ENCODE data around the gene SF3B3.

Gene SF3B3

DNA sequence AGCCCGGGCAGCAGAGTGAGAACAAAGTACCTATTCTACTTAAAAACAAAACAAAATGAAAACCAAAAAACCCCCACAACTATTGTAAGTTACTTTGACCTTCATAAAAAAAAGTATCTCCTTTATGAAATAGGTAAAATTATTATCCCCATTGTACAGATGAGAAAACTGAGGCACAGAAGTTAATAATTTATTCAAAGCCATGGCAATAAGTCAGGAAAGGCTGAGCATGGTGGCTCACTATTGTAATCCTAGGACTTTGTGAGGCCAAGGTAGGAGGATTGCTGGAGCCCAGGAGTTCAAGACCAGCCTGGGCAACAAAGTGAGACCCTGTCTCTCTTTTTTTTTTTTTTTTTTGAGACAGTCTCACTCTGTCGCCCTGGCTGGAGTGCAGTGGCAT, 38.7 kb upstream of the SF3B3 start:
- Mint-ChIP-seq H3K4me3 (no peak overlapping the region), H3K36me3 (ENCODE audit: low read depth) (peaks cover 29% of the 10 kb centered on the region), H3K4me1 (no peaks in the 10 kb centered on the region), H3K9me3 (no peaks in the 10 kb centered on the region), H3K27ac (no peak overlapping the region), H3K27me3 (ENCODE audit: low read depth, poor library complexity) (no peaks in the 10 kb centered on the region)
- no peak for DNase-seq
- TF ChIP-seq, protein P1, sequence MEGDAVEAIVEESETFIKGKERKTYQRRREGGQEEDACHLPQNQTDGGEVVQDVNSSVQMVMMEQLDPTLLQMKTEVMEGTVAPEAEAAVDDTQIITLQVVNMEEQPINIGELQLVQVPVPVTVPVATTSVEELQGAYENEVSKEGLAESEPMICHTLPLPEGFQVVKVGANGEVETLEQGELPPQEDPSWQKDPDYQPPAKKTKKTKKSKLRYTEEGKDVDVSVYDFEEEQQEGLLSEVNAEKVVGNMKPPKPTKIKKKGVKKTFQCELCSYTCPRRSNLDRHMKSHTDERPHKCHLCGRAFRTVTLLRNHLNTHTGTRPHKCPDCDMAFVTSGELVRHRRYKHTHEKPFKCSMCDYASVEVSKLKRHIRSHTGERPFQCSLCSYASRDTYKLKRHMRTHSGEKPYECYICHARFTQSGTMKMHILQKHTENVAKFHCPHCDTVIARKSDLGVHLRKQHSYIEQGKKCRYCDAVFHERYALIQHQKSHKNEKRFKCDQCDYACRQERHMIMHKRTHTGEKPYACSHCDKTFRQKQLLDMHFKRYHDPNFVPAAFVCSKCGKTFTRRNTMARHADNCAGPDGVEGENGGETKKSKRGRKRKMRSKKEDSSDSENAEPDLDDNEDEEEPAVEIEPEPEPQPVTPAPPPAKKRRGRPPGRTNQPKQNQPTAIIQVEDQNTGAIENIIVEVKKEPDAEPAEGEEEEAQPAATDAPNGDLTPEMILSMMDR (IDR thresholded peaks at IDR 0.05), result no peak

DNA sequence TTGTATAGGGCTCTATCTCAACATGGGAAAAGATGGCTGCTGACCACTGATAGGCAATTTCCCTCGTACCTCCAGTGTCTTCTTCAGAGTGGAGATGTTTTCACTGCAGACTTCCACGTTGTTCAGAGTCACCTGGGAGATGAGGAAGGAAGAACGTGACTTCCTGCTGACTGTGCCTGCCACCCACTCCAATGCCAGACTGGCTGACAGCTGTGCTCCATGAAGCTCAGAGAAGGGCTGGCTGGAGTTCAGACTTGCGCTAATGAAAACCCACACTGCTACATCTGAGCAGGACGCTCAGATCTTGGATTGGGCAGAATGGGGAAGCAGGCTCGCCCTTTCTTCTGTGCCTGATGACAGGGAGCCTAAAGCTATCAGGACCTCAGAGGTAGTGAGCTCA, 33.4 kb upstream of the SF3B3 start:
- H3K4me1 Mint-ChIP-seq, result no peaks in the 10 kb centered on the region
- no peak overlapping the region for H3K4me3 Mint-ChIP-seq
- TF ChIP-seq, protein P1 (IDR thresholded peaks at IDR 0.05), result no peak
- peaks cover 40% of the 10 kb centered on the region for H3K36me3 Mint-ChIP-seq (ENCODE audit: low read depth)
- H3K9me3 Mint-ChIP-seq, result no peaks in the 10 kb centered on the region
- H3K27ac Mint-ChIP-seq, result no peak overlapping the region
- no peak for DNase-seq
- H3K27me3 Mint-ChIP-seq (ENCODE audit: low read depth, poor library complexity), result no peaks in the 10 kb centered on the region

DNA sequence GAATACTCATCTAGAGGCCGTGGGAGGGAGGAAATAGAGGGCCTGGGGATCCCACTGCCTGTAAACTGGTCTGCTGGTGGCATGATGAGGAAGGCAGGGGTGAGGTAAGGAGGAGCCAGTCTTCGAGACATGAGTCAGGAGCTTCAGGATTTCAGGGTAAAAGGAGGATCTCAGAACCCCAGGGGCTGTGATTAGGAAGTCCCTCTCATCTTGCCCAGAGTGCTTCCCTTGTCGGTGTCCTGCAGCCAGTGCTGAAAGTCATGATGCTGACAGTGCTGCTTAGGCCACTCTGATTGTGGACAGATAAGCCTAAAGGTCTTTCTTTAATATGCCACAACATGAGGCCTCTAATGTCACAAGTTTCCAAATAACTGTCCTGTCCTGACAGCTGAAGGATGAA, 29.8 kb upstream of the SF3B3 start:
- DNase-seq, result no peak
- Mint-ChIP-seq H3K4me1 (no peaks in the 10 kb centered on the region), H3K4me3 (no peak overlapping the region), H3K36me3 (ENCODE audit: low read depth) (peaks cover 43% of the 10 kb centered on the region), H3K27me3 (ENCODE audit: low read depth, poor library complexity) (no peaks in the 10 kb centered on the region), H3K9me3 (no peaks in the 10 kb centered on the region), H3K27ac (peak overlapping the region; percentile 23)
- TF ChIP-seq, protein P1 (IDR thresholded peaks at IDR 0.05), result no peak

DNA sequence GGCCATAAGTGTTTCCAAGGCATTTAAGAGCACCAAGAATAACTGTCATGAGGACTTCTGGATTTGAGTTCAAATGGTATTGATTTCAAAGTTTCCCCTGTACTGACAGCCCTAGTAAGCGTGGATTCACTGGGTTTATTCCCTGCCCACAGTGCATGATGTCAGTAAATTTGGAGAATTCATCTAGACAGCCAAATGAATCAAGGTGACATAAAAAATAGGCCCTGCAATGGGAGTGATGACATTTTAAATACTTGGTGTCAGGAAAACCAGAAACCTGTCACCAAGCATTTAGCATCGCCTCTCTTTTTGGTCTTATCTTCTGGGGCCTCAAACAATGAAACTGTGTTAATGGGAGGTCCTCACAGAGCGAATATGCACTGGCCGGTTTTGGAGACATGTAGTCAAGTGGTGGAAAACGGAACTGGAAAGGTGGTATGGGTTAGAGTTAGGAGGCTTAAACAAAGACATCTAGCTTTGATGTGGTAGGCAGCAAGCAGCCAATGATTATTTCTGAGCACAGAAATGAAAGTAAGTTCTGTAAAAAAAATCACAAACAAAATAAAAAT, 29.3 kb upstream of the SF3B3 start:
- Mint-ChIP-seq H3K4me3 (no peak overlapping the region), H3K36me3 (ENCODE audit: low read depth) (peaks cover 45% of the 10 kb centered on the region), H3K9me3 (no peaks in the 10 kb centered on the region), H3K4me1 (no peaks in the 10 kb centered on the region), H3K27ac (peak overlapping the region; percentile 15), H3K27me3 (ENCODE audit: low read depth, poor library complexity) (no peaks in the 10 kb centered on the region)
- TF ChIP-seq, protein P1 (IDR thresholded peaks at IDR 0.05), result no peak
- no peak for DNase-seq

DNA sequence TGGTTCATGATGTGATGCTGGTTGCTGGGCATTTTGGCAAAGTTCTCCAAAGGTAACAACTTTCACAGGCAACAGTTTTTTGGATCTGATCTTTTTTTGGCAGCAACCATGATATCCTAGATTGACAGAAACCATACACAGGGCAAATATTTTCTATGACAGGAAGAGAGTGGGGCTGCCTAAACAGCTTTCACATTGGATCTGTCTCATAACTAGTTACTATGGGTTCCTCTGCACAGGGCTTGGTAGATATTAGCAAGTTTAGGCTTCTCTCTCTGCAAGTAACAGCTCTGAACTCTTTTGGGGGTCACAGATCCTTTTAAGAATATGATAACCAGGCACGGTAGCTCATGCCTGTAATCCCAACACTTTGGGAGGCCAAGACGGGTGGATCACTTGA, 28.8 kb upstream of the SF3B3 start:
- H3K27me3 Mint-ChIP-seq (ENCODE audit: low read depth, poor library complexity), result no peaks in the 10 kb centered on the region
- H3K9me3 Mint-ChIP-seq, result no peaks in the 10 kb centered on the region
- no peak for DNase-seq
- peaks cover 40% of the 10 kb centered on the region for H3K36me3 Mint-ChIP-seq (ENCODE audit: low read depth)
- no peak overlapping the region for H3K27ac Mint-ChIP-seq
- H3K4me1 Mint-ChIP-seq, result no peaks in the 10 kb centered on the region
- no peak overlapping the region for H3K4me3 Mint-ChIP-seq
- TF ChIP-seq, protein P1 (IDR thresholded peaks at IDR 0.05), result no peak

DNA sequence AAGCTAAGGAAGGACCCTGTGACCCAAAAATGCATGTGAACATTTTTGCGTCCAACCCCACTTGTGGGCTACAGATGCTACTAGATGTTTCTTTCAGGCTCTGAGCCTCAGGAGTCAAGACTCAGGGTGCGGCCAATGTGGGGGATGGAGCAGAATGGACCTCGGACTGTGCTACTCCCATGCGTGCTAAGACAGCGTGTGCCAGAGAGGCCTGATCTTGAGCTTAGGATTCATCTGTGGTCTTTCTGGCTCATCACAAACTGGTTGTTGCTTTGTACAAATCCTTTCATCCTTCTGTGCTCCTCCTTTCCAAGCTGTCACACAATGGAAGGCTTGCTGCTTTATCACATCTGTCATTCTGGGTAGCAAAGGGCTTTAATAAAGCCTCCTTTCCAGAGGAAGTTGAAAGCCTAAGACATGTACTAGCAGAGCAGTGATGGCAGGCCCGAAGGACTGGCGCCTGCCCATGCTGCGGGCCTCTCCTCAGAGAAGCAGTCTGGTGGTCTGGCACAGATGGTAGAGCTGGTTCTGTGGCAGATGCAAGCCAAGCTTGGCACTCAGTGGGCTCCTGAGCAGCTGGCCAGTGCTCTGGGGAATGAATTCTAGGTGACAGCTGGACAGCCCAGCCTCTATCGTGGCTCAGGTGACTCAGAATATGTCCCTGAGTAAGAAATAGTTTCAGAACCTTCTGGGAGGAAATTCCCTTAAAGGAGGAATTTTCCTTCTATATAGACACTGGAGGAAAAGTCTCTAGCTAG, 28.0 kb upstream of the SF3B3 start:
- Mint-ChIP-seq H3K27ac (no peak overlapping the region), H3K36me3 (ENCODE audit: low read depth) (peaks cover 38% of the 10 kb centered on the region)

More for the DNA sequence above, 28.0 kb upstream of the SF3B3 start:
- TF ChIP-seq, protein P1 (IDR thresholded peaks at IDR 0.05), result no peak
- Mint-ChIP-seq H3K9me3 (no peaks in the 10 kb centered on the region), H3K27me3 (ENCODE audit: low read depth, poor library complexity) (no peaks in the 10 kb centered on the region), H3K4me3 (no peak overlapping the region), H3K4me1 (no peaks in the 10 kb centered on the region)
- DNase-seq, result no peak
